ENCODE results near the gene PHLPP1. TPM values are rescaled to one million over a fixed set of nuclear protein-coding genes. Genes with fewer than 3 reads are reported as not detected.

Gene PHLPP1
- 5.7 and 7.4 TPM in 2 replicates for total RNA-seq

GRCh38 chr18:62715436-62715758 lies at the start of gene PHLPP1:
TSS of gene PHLPP1 (plus strand) at chr18:62715541. CDS start at chr18:62715684, 143 bp downstream.

Other genes with a start within 250 kb of the PHLPP1 start
- gene ZCCHC2, start 192.5 kb upstream of the PHLPP1 start, total RNA-seq = 21.5 and 21.6 TPM in 2 replicates

Measured in bladder microvascular endothelial cell (primary cell).